Activated CD4-positive, alpha-beta T cell treated with anti-CD3 and anti-CD28 coated beads for 4 hours (primary cell): ENCODE results near the gene PHB1.
A peak's percentile ranks its signal among the peaks of the same experiment; 100 is the strongest.

ENCODE experiments used
- DNase-seq, 2 donors: peaks; one replicate each; pipeline ENCODE4 v3.0.0-alpha.2; 2020

The PHB1 gene

DNA sequence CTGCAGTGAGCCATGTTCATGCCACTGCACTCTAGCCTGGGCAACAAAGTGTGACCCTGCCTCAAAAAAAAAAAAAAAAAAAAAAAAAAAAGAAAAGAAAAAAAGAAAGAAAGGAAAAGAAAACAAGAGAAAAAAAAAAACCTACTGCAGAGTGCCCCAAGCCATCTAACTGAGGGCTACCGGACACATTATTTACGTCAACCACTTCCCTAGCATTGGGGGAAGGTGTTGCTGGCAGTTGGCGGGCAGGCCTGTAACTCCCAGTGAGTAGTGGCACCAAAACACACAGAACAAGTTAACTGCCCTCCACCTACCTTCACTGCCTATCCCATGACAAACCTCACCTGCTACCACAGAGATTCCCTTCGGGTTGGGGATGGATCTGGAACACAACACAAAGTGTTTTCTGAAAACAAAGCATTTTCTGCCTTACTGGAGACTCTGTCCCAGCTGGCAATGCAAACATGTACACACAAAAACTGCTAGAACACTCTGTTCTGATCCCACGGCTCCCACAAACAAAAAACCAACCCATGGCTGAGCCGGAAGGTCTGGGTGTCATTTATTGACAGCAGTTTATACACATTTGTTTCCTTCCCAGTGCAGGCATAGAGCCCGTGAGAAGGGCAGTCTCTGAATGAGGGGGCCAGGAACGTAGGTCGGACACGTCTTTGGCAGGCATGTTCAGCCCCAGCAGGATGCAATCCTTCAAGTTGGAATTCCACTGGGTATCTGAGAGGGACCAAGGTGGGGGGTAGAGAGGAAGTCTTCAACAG lies 11.0 kb downstream of the PHB1 start:
- no peak for DNase-seq

DNA sequence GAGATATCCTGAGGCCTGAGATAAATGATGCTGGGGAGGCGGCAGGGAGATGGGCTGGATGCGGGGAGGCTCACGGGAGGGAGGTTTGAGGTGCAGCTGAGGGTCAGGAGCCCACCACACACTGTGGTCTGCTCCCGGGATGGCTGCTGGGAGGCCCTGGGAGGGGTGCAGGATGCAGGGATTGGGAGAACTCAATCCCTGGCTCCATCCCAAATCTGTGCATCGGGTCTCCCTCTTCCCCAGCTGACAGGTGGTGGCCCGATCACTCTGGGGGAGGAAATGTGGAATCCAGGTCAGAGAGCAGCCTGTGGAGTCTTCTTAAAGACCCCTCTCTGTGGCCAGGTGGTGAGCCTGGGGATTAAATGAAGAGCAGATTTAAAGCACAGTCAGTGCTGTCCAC lies 12.0 kb downstream of the PHB1 start:
- DNase-seq, result no peak

DNA sequence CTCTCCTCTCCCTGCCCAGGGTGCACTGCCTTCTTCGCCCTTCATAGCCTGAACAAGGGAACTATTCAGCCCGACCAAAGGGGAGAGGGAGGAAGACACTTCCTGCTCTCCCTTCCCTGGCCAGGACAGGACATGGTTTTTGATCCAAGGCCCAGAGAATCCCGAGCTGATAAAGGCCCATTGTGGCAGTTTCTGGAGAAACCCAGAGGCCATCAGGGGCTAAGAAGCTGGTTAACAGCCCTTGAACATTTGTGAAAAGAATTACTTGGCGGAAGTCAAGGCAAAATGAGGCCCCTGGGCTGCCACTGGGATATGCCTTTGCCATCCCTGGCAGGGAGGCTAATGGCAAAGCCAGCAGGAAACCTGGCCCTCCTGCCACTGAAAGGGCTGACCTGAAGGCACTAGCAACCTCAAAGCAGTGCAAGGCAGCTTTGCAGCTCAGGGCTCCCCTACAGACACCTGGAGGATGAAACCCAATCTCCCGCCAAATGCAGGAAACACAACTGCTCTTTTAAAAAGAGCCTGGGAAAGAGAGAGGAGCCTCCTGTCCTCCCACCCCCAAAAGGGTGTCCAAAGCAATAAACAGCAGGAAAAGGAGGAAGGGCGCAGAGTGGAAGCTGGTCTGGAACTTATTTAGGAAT lies 12.6 kb downstream of the PHB1 start:
- no peak for DNase-seq

DNA sequence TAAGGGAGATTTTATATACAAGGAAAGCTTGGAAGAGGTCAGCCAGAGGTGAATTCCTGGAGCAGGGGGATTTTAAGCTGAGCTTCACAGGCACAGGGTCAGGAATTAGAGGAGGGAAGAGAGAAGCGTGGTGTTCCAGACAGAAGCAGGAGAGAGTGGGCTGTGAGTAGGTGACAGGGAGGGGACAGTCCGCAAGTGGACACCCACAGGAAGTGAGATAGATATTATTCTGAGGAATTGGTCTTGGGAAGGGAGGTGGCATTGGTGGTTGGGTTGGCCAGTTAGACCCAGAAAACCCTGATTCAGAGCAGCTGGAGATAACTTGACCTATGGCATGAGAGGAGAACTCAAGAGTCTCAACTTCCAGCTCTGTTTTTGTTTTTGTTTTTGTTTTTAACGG lies 14.7 kb downstream of the PHB1 start:
- no peak for DNase-seq

DNA sequence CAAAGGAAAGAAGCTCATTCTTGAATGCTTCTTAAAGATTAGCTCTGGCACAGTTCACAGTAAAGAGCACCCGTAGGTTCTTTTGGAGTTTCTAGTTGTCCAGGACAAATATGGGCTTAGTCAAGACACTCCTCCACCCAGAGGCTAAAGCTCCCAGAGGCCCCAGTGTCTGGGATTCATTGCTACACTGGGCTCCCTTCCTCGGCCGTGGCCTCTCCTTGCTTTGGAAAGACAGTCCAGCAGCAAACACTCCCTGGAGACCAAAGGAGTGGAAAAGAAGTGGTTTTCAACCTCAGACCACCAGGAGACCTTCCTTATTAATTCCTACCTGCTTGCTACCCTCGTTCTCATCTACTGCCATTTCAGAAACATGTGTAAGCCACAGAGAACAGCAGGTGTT lies 17.1 kb downstream of the PHB1 start:
- no peak for DNase-seq

DNA sequence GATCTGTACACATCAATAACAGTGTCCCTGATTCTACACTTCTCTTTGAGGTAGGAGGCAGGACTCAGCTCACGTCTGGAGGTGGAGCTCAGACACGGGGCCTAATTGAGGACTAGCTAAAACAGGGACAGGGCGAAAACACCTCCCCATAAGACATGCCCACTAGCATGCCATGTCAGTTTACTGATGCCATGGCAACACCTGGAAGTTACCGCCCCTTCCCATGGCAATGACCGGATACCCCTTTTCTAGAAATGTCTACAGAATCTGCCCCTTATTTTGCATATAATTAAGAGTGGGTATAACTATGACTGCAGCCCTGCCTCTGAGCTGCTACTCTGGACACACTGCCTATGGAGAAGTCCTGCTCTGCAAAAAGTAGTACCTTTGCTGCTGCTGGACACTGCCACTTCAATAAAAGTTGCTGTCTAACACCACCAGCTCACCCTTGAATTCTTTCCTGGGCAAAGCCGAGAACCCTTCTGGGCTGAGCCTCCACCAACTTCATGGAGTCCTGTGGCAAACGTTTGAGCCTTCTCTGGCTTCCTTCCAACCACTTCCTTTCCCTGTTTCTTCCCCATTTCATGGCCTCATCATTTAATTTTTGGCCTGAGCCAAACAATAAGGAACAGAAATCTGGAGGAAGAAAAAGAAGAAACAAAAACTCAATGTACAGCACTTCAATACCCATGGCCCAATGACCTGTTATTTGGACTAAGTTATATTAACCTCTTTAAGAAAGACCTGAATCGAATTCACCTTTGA lies 21.0 kb downstream of the PHB1 start:
- no peak for DNase-seq

DNA sequence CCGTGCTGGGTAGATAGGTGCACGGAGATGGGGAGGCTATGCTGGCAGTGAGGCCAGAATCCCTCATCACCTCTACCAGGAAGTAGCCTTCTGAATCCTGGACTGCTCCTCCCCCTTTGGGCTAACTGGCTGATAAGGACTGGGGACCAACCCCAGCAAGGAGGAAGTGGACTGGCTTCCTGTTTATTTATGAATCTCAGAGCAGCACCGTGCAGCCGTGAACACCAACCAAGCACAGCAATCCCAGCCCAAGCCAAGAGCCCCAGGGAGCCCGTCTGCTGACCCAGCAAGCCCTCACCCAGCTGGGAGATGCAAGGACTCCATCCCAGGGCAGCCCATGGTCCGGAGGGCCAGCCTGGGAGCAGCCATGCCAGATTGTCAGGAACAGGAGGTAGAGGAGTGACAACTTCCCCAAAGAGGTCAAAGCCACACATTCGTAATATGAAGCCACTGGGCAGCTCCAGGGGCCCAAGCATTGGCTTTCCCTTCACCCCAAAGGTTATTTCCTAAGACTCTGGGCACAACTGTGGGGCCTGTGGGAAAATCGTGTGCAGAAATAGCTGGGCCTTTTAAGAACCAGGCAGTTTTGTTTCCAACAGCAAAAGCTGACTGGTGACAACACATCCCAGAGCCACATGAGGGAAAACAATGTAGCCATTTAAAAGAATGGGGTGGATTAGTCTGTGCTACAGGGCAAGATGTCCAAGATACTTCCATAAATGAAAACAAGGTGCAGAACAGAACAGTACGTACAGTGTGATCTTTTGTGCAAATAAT lies 23.9 kb downstream of the PHB1 start:
- DNase-seq, result no peak

DNA sequence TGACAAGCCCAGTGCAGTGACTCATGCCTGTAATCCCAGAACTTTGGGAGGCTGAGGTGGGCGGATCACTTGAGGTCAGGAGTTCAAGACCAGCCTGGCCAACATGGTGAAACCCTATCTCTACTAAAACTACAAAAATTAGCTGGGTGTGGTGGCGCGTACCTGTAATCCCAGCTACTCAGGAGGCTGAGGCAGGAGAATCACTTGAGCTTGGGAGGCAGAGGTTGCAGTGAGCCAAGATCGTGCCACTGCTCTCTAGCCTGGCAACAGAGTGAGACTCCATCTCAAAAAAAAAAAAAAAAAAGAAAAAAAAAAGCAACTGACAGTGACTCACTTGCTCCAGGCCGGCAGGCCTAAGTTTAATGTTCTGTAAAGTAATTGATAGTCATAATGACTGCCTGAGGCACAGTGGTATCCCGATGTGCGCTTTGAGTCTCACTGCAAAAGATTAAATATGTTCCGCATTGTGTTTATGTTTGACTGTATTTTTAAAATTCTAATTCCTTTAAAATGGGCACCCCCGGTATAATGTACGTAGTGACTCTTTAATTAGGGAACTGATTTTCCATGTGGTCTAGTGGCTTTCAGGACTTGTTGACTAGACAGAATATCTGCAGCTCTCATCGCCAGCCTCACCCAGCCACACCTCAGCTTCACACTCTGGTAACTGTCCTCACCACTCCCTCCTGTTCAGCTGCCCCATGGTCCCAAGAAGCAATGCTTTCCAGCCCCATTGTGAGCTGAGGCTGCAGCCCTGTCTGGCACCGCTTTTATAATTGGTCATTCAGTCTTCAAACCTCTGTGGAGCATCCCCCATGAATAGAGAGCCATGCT lies 25.0 kb downstream of the PHB1 start:
- peak; percentile 28 to 39 for DNase-seq

DNA sequence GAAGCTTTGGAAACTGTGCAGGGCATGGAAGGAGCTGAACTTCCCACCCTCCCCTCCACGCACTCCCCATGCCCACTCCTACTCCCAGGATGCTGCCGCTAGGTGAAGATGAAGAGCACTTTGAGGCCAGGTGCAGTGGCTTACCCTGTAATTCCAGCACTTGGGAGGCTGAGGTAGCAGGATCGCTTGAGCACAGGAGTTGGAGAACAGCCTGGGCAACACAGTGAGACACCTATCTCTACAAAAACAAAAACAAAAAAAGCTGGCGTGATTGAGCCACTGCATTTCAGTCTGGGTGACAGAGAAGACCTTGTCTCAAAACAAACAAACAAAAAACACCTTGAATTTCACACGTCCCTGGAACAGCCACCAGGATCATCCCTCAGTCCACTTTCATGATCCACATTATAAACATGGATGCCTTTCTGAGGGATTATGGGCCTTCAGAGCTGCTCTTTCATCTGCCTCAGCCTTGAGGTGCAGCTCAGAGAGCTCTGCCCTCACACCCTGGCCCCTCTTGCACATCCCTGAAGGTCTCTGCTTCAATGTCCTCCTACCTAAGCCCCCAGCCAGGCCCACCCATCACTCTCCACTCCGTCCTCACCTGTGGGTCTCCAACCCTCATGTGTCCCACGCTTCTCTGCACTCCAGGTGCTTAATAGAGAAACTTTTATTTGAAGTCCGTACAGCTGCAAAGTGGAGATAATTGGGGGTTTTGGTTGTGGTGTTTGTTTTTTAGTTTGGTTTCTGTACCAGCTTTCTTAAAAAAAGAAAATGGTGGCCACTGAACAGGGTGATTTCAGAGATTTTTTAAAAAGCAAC lies 25.8 kb downstream of the PHB1 start:
- DNase-seq, result no peak

DNA sequence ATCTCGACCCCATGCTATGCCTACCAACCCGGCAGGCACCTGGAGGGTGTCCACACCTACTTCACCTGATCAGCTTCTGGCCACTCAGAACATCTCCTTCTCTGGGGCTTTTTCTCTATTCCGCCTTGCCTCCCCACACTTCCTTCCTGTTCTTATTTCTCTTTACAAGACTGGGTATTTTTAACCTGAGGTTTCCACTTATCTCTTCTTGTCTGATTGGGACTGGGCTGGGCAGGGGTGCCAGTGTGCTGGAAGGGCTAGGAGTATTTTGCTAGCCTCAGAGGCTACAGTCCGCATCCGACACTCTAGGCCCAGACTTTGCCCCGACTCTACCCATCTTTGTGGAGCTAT lies 26.4 kb downstream of the PHB1 start:
- DNase-seq, result peak in 1 of 2 donors; percentile 16

DNA sequence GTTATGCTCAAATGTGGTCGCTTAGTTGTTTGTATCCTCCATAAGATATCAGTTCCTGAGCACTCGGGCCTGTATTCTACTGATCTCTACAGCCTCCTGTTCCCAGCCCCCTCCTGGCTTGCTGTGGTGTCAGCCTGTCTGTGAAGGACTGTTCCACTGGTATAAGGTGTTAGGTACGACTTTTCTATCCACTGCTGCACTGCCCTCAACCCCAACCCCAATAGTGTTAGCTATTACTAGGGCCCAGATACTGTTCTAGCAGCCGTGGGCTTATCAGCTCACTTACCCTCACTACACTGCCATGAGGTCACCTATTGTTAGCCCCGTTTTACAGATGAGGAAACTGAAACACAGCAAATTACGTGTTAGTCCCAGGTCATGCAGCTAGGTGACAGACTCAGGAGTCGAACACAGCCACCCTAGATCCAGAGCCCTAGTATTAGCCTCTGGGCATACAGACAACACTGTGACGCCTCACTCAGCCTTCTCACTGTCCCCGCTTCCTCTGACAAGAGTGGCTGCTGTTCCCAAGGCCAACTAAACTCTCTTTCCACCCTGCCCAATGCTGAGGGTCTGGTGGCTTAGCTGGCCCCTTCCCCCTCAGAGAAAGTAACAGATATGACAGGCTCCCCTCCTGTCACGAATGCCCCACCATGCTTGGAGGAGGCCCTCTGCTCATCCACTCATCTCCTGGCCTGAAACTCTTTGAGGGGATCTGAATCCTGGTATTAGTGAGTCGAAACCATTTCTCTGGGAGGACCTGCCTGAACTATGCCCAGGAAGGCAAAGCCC lies 27.0 kb downstream of the PHB1 start:
- no peak for DNase-seq

DNA sequence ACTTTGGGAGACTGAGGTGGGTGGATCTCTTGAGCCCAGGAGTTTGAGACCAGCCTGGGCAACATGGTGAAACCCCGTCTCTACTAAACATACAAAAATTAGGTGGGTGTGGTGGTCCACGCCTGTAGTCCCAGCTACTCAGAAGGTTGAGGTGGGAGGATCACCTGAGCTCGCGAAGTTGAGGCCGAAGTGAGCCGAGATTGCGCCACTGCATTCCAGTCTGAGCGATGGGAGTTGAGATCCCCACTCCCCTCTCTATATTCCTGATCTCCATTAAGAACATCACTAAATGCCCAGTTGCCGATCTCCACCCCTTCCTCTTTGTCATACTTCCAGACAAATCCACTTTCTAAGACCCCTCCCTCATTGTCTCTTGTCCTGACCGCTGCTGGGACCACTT lies 28.3 kb downstream of the PHB1 start:
- DNase-seq, result no peak

DNA sequence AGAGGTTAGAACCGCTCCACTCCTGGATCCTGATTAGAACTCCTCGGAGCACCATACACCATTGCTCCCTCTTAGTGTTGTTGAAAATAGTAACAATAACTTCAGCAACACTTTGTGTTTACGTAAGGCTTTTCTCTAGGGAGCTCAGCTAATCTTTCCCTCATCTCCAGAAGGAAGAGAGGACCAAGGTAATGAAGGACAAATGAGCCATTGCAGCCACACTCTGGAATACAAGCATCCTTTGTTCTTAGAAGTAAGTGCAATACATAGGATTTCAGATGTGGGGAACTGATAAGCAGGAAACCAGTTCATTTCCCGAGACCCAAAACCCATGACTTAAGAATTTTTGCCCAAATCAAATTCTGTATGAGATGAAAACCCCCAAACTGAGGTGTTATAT lies 29.7 kb downstream of the PHB1 start:
- DNase-seq, result no peak

DNA sequence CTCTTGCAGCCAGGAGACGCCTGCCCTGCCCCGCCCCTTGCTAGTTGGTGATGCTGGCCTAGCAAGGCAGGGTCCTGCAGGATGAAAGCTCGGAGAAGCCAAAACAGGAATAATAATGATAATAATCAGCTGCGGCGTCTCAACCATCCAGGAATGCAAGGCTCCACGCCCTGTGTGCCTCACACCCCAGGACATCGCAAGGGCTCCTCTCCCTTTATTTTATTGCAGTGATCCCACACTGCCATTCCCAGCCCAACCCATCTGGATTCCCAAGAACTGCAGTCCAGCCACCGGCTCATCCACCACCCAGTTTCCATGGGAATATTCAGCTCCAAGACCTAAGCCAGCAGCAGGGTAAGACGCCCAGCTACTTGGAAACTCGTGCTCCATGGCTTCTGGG lies 31.6 kb downstream of the PHB1 start:
- no peak for DNase-seq

DNA sequence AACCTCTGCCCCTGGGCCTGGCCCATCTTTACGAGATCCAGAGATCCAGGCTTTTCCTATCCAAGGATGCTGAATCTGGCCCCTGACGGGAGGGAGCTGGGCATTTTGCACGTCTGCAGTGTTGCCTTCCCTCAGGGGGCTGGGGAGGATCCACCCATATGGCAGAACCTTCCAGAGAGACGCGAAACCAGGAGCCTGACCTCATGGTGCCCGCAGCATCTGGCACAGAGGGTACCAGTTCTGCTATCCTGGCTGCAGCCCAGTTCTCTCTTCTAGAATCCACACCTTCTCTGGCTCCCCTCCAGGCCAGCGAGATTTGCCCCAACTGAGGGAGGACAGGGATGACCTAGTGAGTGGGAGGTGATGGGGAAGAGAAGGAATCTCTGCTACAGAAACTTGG lies 32.1 kb downstream of the PHB1 start:
- no peak for DNase-seq

DNA sequence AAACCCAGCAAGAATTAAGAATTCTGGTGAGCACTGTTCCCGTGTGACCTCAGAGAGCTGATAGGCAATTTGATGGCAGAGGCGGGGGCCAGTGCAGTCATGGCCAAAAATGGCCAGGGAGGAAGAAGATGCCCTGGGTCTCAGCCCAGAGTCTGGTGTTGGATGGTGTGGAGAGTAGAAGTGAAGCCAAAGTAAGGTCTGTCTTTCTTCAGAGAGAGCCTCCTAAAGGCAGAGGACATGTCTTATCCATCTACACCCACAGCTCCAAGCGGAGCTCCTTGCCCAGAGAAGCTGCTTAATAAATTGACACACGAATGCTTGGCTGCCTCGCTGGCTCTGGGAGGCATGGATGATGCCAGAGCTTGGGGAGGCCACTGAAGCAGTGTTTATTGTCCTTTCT lies 32.9 kb downstream of the PHB1 start:
- no peak for DNase-seq

DNA sequence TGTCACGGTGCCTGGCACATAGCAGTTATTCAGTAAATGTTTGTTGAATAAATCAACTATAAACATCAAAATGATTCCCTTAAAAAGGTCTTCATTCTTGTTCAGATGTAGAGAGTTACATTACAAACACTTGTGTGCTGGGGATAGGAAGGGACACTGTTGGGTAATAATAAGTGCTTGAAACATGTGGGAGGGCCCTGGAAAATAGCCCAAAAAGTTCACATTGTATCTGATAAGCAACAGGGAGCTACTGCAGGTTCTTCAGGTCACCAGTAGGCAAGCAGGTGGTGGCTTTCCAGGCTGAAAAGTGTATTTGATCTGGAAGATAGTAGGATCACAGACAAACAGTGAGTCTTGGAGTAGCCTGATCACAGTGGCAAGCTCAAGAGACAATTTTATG lies 33.6 kb downstream of the PHB1 start:
- DNase-seq, result no peak

DNA sequence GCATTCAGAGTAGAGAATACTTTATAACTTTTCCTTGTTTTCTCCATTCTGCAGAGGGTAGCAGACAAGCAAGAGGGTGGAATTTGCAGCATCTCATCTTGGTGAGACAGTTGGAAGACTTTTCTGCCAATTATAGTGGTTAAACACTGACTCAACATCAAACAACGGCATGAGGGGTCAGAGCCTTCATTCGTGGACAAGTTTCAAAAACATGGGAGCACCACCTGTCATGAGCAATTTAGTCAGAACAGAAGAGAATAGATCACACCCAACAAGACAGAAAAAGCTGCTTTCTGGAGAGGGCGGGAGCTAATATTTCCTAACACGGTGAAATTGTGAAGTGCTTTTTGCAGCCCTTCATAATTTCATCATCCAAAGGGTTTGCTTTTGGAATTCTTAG lies 34.8 kb downstream of the PHB1 start:
- DNase-seq, result no peak

DNA sequence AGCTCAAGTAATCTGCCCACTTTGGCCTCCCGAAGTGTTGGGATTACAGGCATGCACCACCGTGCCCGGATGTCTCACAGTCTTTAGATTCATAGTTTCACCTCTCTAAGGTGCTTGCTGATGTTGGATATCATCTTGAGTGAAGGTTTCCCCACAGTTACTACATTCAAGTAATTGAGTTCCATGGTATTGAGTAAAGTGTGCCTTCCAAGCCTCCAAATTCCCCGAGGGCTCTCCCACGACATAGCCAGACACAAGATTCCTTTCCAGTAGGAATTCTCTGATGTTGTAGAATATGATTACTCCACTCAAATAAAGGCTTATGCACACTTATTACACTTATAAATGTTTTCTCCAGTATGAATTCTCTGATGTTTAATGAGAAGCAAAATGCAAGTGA lies 36.4 kb downstream of the PHB1 start:
- DNase-seq, result no peak

DNA sequence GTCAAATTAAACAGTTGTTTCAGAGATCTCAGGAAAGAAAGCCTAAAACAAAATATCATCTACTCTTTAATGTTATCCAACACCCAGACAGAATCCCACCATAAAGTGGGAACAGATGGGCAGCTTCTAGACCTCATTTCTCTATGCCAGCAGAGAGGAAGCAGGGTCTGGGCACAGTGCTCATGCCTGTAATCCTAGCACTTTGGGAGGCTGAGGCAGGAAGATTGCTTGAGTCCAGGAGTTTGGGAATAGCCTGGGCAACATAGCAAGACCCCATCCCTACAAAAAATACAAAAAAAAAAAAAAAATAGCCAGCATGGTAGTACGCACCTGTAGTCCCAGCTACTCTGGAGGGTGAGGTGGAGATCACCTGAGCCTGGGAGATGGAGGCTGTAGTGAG lies 39.1 kb downstream of the PHB1 start:
- DNase-seq, result no peak

DNA sequence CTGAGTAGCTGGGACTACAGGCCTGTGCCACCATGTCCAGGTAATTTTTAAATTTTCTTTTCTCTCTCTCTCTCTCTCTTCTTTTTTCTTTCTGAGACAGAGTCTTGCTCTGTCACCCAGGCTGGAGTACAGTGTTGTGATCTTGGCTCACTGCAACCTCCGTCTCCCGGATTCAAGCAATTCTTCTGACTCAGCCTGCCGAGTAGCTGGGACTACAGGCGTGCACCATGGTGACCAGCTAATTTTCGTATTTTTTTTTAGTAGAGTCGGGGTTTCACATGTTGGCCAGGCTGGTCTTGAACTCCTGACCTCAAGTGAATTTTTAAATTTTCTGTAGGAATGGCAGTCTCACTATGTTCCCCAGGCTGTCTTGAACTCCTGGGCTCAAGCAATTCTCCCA lies 41.6 kb downstream of the PHB1 start:
- no peak for DNase-seq
